Neutrophil (primary cell): ENCODE measurements around the gene TSR3.

Source experiments
- H3K27ac ChIP-seq: fragments of 200-600 bp; sonication (generic); 2 replicates; pipeline ENCODE4 v1.5.1; 2016; ENCODE audit warnings: mild to moderate bottlenecking, moderate library complexity
- H3K27me3 ChIP-seq: fragments of 200-600 bp; sonication (generic); 2 replicates; pipeline ENCODE4 v1.6.0; 2016; ENCODE audit warnings: mild to moderate bottlenecking
- H3K36me3 ChIP-seq: fragments of 200-600 bp; sonication (generic); 2 replicates; pipeline ENCODE4 v1.5.1; 2017
- H3K4me1 ChIP-seq, 2 experiments: fragments of 200-600 bp in 1 of 2; sonication (generic) in 1 of 2; 1 replicate in 1 of 2; 2 replicates in 1 of 2; pipeline versions ENCODE4 v1.5.1 to v1.6.1; 2013 to 2016; ENCODE audit warnings: low read depth in 1 of 2, low read length in 1 of 2, mild to moderate bottlenecking in 1 of 2, moderate library complexity in 1 of 2; ENCODE audit not compliant: control insufficient read depth in 1 of 2, insufficient read depth in 1 of 2
- H3K4me3 ChIP-seq, 2 experiments: fragments of 200-600 bp in 1 of 2; sonication (generic) in 1 of 2; 1 replicate in 1 of 2; 2 replicates in 1 of 2; pipeline ENCODE4 v1.5.1; 2013 to 2016; ENCODE audit warnings: low read depth in 1 of 2, low read length in 1 of 2, mild to moderate bottlenecking in 1 of 2, moderate library complexity in 1 of 2
- H3K9me3 ChIP-seq: fragments of 200-600 bp; sonication (generic); 2 replicates; pipeline ENCODE4 v1.5.1; 2016
- CTCF ChIP-seq: fragments of 200-600 bp; sonication (generic); IDR thresholded peaks from 2 replicates; pipeline ENCODE4 v1.5.1; 2016; ENCODE audit warnings: antibody characterized with exemption

TSR3 gene

GRCh38 chr16:1351582-1352362 is at the start of gene TSR3, which contains the start of gene GNPTG:
Gene TSR3, minus strand, starts transcription at chr16:1351878. Its CDS starts 74 bp downstream, at chr16:1351804.
Gene GNPTG, plus strand, starts transcription at chr16:1351931. Its CDS starts 35 bp downstream, at chr16:1351966.
- peak; percentile 33 for TF ChIP-seq CTCF
- H3K27ac ChIP-seq, result peak within 1 kb of the TSS; percentile 87
- H3K9me3 ChIP-seq, result no peaks in the 10 kb centered on the region
- no peaks in the 10 kb centered on the region for H3K27me3 ChIP-seq
- peak within 1 kb of the TSS; percentile 88 to 94 for H3K4me3 ChIP-seq
- peaks cover 24 to 26% of the 10 kb centered on the region in 2 experiments for H3K4me1 ChIP-seq
- H3K36me3 ChIP-seq, result peaks cover 34% of the 10 kb centered on the region

GRCh38 chr16:1401061-1401757 is 49.5 kb upstream of the TSR3 start:
- H3K4me3 ChIP-seq, result no peak overlapping the region
- H3K27ac ChIP-seq, result no peak overlapping the region
- no peak for TF ChIP-seq CTCF
- peaks cover 93% of the 10 kb centered on the region for H3K36me3 ChIP-seq
- no peaks in the 10 kb centered on the region for H3K4me1 ChIP-seq
- H3K27me3 ChIP-seq, result no peaks in the 10 kb centered on the region
- no peaks in the 10 kb centered on the region for H3K9me3 ChIP-seq

- H3K4me1 ChIP-seq, result no peaks in the 10 kb centered on the region
- H3K36me3 ChIP-seq, result peaks cover 99% of the 10 kb centered on the region
These were observed 47.3 kb upstream of the TSR3 start for GRCh38 chr16:1398826-1399581.

GRCh38 chr16:1398351-1398750 is 46.7 kb upstream of the TSR3 start:
- H3K27ac ChIP-seq, result no peak overlapping the region
- H3K4me3 ChIP-seq, result no peak overlapping the region
- peaks cover 99% of the 10 kb centered on the region for H3K36me3 ChIP-seq
- no peak for TF ChIP-seq CTCF
- no peaks in the 10 kb centered on the region for H3K4me1 ChIP-seq
- no peaks in the 10 kb centered on the region for H3K27me3 ChIP-seq
- H3K9me3 ChIP-seq, result no peaks in the 10 kb centered on the region

More at GRCh38 chr16:1398826-1399581, 47.3 kb upstream of the TSR3 start:
- no peak for TF ChIP-seq CTCF
- H3K27me3 ChIP-seq, result no peaks in the 10 kb centered on the region
- no peak overlapping the region for H3K4me3 ChIP-seq
- H3K9me3 ChIP-seq, result no peaks in the 10 kb centered on the region
- no peak overlapping the region for H3K27ac ChIP-seq

GRCh38 chr16:1397779-1398178 is 46.1 kb upstream of the TSR3 start:
- H3K9me3 ChIP-seq, result no peaks in the 10 kb centered on the region
- no peaks in the 10 kb centered on the region for H3K4me1 ChIP-seq
- H3K27me3 ChIP-seq, result no peaks in the 10 kb centered on the region
- TF ChIP-seq CTCF, result no peak
- no peak overlapping the region for H3K4me3 ChIP-seq
- H3K27ac ChIP-seq, result no peak overlapping the region
- H3K36me3 ChIP-seq, result peaks cover 99% of the 10 kb centered on the region
